Mucosa of stomach (tissue), 1 donor: ENCODE measurements around the gene STING1.

Experiments used
- H3K27me3 ChIP-seq: one replicate; pipeline ENCODE4 v1.7.0; 2013; ENCODE audit warnings: mild to moderate bottlenecking, low read length; ENCODE audit not compliant: control insufficient read depth, insufficient read depth
- H3K36me3 ChIP-seq: one replicate; pipeline ENCODE4 v1.7.0; 2013; ENCODE audit warnings: low read length; ENCODE audit not compliant: control insufficient read depth, insufficient read depth
- H3K4me1 ChIP-seq: one replicate; pipeline ENCODE4 v1.7.0; 2013; ENCODE audit warnings: mild to moderate bottlenecking, low read length; ENCODE audit not compliant: control insufficient read depth, insufficient read depth
- H3K4me3 ChIP-seq: one replicate; pipeline ENCODE4 v1.7.0; 2013; ENCODE audit warnings: low read length
- H3K9ac ChIP-seq: one replicate; pipeline ENCODE4 v1.7.0; 2013; ENCODE audit warnings: mild to moderate bottlenecking, low read length, moderate library complexity
- H3K9me3 ChIP-seq: one replicate; pipeline ENCODE4 v1.7.0; 2013; ENCODE audit warnings: mild to moderate bottlenecking, low read length, moderate library complexity; ENCODE audit not compliant: control insufficient read depth
- donor health status: Pancreatic carcinoma.

STING1 gene

GRCh38 chr5:139473565-139473964 lies 9.0 kb downstream of the STING1 start:
- no peak overlapping the region for H3K9ac ChIP-seq
- H3K4me3 ChIP-seq: no peak overlapping the region
- H3K27me3 ChIP-seq: no peaks in the 10 kb centered on the region
- H3K9me3 ChIP-seq: no peaks in the 10 kb centered on the region
- no peaks in the 10 kb centered on the region for H3K36me3 ChIP-seq
- peaks cover 13% of the 10 kb centered on the region for H3K4me1 ChIP-seq

- peaks cover 13% of the 10 kb centered on the region for H3K4me1 ChIP-seq
Observed at GRCh38 chr5:139473105-139473504, 9.5 kb downstream of the STING1 start.

GRCh38 chr5:139472386-139473030 lies 10.1 kb downstream of the STING1 start:
- no peak overlapping the region for H3K9ac ChIP-seq
- H3K4me3 ChIP-seq: no peak overlapping the region
- no peaks in the 10 kb centered on the region for H3K27me3 ChIP-seq
- peaks cover 13% of the 10 kb centered on the region for H3K4me1 ChIP-seq
- no peaks in the 10 kb centered on the region for H3K36me3 ChIP-seq
- H3K9me3 ChIP-seq: no peaks in the 10 kb centered on the region

More at GRCh38 chr5:139473105-139473504, 9.5 kb downstream of the STING1 start:
- Histone ChIP-seq H3K9me3 (no peaks in the 10 kb centered on the region), H3K9ac (no peak overlapping the region), H3K27me3 (no peaks in the 10 kb centered on the region), H3K4me3 (no peak overlapping the region), H3K36me3 (no peaks in the 10 kb centered on the region)

- Histone ChIP-seq H3K36me3 (no peaks in the 10 kb centered on the region), H3K4me1 (peaks cover 13% of the 10 kb centered on the region), H3K9ac (peak within 1 kb of the TSS; percentile 63), H3K9me3 (no peaks in the 10 kb centered on the region), H3K27me3 (no peaks in the 10 kb centered on the region), H3K4me3 (peak within 1 kb of the TSS; percentile 28)
Observed at GRCh38 chr5:139470821-139471300, 11.7 kb downstream of the STING1 start, which contains the start of gene SMIM33. TSS of gene SMIM33 (plus strand) at chr5:139471004. CDS start at chr5:139471122, 118 bp downstream.

- Histone ChIP-seq H3K9me3 (no peaks in the 10 kb centered on the region), H3K9ac (no peak overlapping the region), H3K4me1 (peaks cover 13% of the 10 kb centered on the region), H3K27me3 (no peaks in the 10 kb centered on the region), H3K36me3 (no peaks in the 10 kb centered on the region), H3K4me3 (no peak overlapping the region)
Observed at GRCh38 chr5:139468421-139468931, 14.1 kb downstream of the STING1 start.

GRCh38 chr5:139462586-139463276 lies 19.8 kb downstream of the STING1 start, which contains the start of gene ECSCR:
TSS of gene ECSCR (minus strand) at chr5:139462743. CDS start at chr5:139462670, 73 bp downstream.
- Histone ChIP-seq H3K4me3 (no peak within 1 kb of the TSS), H3K9ac (peak within 1 kb of the TSS; percentile 34), H3K9me3 (no peaks in the 10 kb centered on the region), H3K4me1 (peaks cover 13% of the 10 kb centered on the region), H3K36me3 (no peaks in the 10 kb centered on the region), H3K27me3 (no peaks in the 10 kb centered on the region)

DNA sequence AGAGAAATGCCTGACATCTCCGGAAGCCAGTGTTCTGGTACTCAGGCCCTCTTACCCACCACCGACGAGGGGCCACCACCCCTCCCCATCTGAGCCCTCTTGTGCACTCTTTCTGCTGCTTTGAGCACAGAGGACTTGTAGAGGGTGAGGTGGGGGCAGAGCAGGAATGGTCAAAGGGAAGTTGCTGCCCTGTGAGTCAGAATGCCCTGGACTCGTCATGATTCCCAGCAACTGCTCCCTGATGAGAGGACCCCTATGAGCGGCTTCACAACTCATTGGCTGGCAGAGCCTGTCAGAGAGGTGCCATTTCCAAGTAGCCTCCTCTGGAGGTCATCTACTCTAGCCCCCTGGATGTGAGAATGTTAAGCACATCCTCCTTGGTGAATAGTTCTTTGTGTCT lies 20.9 kb downstream of the STING1 start:
- no peak overlapping the region for H3K4me3 ChIP-seq
- no peaks in the 10 kb centered on the region for H3K9me3 ChIP-seq
- no peaks in the 10 kb centered on the region for H3K27me3 ChIP-seq
- H3K9ac ChIP-seq: peak overlapping the region; percentile 34
- peaks cover 13% of the 10 kb centered on the region for H3K4me1 ChIP-seq
- H3K36me3 ChIP-seq: no peaks in the 10 kb centered on the region

- H3K4me3 ChIP-seq: no peak overlapping the region
- H3K36me3 ChIP-seq: no peaks in the 10 kb centered on the region
- no peaks in the 10 kb centered on the region for H3K9me3 ChIP-seq
- H3K9ac ChIP-seq: no peak overlapping the region
- peaks cover 13% of the 10 kb centered on the region for H3K4me1 ChIP-seq
- H3K27me3 ChIP-seq: no peaks in the 10 kb centered on the region
Observed at GRCh38 chr5:139461176-139461575, 21.4 kb downstream of the STING1 start.

DNA sequence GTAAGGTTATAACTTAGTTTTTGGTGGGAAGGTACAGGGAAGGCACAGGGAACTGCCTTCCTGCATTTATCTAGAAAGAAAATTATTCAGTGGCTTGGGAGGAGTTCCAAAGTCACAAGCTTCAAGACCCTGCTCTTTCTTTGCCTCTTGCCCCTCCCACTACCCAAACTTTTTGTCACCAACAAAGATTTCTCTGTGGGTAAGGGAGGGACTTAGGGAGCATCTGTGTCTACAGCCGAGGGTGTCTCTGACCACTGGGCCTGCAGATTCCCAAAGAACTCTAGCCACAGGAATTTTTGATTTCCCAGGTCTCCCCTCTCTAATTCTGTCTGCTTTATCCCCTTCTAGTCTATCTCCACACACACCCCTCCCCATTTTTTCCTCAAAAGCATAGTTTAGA lies 22.1 kb downstream of the STING1 start:
- Histone ChIP-seq H3K9me3 (no peaks in the 10 kb centered on the region), H3K9ac (no peak overlapping the region), H3K27me3 (no peaks in the 10 kb centered on the region), H3K4me3 (no peak overlapping the region), H3K36me3 (no peaks in the 10 kb centered on the region), H3K4me1 (peaks cover 13% of the 10 kb centered on the region)

DNA sequence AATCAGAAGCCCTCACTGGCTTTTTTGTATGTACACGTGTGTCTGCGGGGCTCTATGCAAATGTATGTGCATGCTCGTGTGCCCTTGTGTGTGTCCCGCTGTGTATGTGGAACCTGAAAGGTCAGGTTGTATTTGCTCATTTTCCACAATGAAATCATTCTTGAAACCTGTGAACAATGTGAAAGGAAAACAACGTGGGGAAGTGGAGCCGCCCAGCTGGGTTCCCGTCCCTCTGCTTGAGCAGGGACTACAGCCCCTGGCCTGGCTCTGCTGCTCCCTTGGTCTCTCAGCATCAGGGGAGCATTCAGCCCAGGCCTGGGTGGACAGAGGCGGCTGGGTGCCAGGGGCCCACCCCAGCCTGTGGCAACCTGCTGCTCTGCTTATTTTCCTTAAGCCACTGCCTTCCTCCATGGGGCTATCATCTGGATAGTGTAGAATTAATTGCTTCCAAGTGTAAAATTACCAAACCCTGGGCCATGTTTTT lies 23.1 kb downstream of the STING1 start:
- Histone ChIP-seq H3K4me3 (no peak overlapping the region), H3K36me3 (no peaks in the 10 kb centered on the region), H3K9me3 (no peaks in the 10 kb centered on the region), H3K27me3 (no peaks in the 10 kb centered on the region), H3K4me1 (peaks cover 13% of the 10 kb centered on the region), H3K9ac (no peak overlapping the region)

- H3K36me3 ChIP-seq: no peaks in the 10 kb centered on the region
- H3K4me3 ChIP-seq: no peak overlapping the region
- peaks cover 13% of the 10 kb centered on the region for H3K4me1 ChIP-seq
- H3K9ac ChIP-seq: no peak overlapping the region
- H3K27me3 ChIP-seq: no peaks in the 10 kb centered on the region
- H3K9me3 ChIP-seq: no peaks in the 10 kb centered on the region
Observed at GRCh38 chr5:139458580-139459407, 23.8 kb downstream of the STING1 start.
